ENCODE results near the gene ZNF774. TPM values are rescaled to one million over a fixed set of nuclear protein-coding genes. Genes with fewer than 3 reads are reported as not detected.

ZNF774 gene
- total RNA-seq, 1 experiment from 2014 or later: 1.5 TPM

DNA sequence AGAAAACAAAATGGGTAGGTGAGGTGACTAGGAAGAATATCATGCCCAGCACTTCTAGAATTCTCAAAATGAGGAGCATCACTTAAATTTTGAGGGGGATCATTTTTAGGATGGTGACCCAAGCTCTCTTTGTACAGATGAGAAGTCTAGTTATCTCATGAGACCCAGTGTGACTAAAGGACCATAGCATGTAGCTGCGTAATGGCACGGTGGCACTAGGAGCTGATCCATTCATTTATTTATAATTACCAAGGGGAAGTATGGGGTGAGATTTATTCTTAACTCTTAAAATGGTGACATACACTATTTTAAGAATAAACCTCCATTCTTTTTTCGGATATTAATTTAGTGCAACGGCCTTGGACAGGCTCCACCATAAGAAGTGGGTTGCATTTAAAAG is 44.2 kb downstream of the ZNF774 start:
- Histone ChIP-seq H3K4me1 (ENCODE audit: insufficient read depth, low read length, poor library complexity, severe bottlenecking) (peaks cover 16% of the 10 kb centered on the region), H3K4me3 (ENCODE audit: low read depth, low read length, poor library complexity, severe bottlenecking) (no peak overlapping the region), H3K36me3 (ENCODE audit: insufficient read depth, low read length, poor library complexity, severe bottlenecking) (peaks cover 13% of the 10 kb centered on the region), H3K27me3 (replicated peaks; ENCODE audit: insufficient read depth, low read depth, low read length, poor library complexity) (no peaks in the 10 kb centered on the region), H3K9me3 (ENCODE audit: low read depth, low read length, poor library complexity, severe bottlenecking) (no peaks in the 10 kb centered on the region), H3K27ac (ENCODE audit: low read depth, low read length, poor library complexity, severe bottlenecking) (no peak overlapping the region)
- CTCF ChIA-PET: no interaction called here
- intact Hi-C loops (cut with micrococcal nuclease; ENCODE audit: unreplicated experiment): no loop called here
- no TSS peak for BruUV-seq (replicated peaks)
- DNase-seq (ENCODE audit: low spot score): no peak
- TF ChIP-seq EZH2 (IDR thresholded peaks at IDR 0.05; ENCODE audit: borderline replicate concordance, low read depth, low read length, poor library complexity, severe bottlenecking): no peak
- TF ChIP-seq, protein P1, sequence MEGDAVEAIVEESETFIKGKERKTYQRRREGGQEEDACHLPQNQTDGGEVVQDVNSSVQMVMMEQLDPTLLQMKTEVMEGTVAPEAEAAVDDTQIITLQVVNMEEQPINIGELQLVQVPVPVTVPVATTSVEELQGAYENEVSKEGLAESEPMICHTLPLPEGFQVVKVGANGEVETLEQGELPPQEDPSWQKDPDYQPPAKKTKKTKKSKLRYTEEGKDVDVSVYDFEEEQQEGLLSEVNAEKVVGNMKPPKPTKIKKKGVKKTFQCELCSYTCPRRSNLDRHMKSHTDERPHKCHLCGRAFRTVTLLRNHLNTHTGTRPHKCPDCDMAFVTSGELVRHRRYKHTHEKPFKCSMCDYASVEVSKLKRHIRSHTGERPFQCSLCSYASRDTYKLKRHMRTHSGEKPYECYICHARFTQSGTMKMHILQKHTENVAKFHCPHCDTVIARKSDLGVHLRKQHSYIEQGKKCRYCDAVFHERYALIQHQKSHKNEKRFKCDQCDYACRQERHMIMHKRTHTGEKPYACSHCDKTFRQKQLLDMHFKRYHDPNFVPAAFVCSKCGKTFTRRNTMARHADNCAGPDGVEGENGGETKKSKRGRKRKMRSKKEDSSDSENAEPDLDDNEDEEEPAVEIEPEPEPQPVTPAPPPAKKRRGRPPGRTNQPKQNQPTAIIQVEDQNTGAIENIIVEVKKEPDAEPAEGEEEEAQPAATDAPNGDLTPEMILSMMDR (conservative IDR thresholded peaks at IDR 0.05; ENCODE audit: low read depth, low read length): no peak
- POLR2A ChIA-PET (ENCODE audit: low non-redundant PET): no interaction called here

DNA sequence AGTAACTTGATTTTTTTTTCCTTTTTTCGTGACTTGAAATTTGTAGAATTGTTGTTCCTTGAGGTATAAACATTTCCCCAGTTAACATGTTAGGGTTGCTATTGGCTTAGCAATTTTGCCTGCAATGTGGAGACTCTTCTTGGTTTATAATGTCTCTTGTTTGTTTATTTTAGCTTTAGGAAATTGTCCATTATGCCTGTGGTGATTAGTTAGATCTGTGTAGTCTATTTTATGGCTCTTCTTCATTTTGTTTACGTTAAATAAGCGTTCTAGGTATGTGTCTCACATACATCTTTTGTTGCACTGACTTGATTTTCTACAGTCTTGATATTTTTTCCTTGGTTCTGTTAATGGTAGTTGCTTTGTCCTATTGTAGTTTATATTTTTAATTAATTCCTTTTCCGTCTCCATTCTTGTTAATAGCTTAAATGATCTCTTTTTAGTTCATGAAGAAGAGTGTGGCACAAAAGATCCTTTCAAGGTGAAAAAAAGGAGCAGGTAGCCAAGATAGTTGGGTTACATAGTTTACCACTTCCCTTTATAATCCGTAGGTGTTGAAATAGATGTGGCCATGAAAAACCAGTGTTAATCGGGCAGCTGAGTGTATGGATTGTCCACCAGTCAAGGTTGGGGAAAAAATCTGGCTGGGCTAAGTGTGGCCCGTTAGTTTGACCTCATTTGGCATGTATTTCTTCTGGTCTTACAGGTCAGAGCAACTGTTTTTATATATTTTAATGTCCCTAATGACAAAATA is 48.1 kb downstream of the ZNF774 start:
- Histone ChIP-seq H3K27ac (ENCODE audit: low read depth, low read length, poor library complexity, severe bottlenecking) (peak overlapping the region; percentile 71), H3K27me3 (replicated peaks; ENCODE audit: insufficient read depth, low read depth, low read length, poor library complexity) (no peaks in the 10 kb centered on the region), H3K36me3 (ENCODE audit: insufficient read depth, low read length, poor library complexity, severe bottlenecking) (no peaks in the 10 kb centered on the region), H3K9me3 (ENCODE audit: low read depth, low read length, poor library complexity, severe bottlenecking) (no peaks in the 10 kb centered on the region), H3K4me1 (ENCODE audit: insufficient read depth, low read length, poor library complexity, severe bottlenecking) (peaks cover 44% of the 10 kb centered on the region), H3K4me3 (ENCODE audit: low read depth, low read length, poor library complexity, severe bottlenecking) (no peak overlapping the region)
- ChIA-PET CTCF (no interaction called here), POLR2A (ENCODE audit: low non-redundant PET) (interaction anchor here (0.6 kb wide), 1 partner anchor 564 kb away, joined by 3 read pairs; no protein-coding TSS in a partner anchor)
- no TSS peak for BruUV-seq (replicated peaks)
- no peak for DNase-seq (ENCODE audit: low spot score)
- TF ChIP-seq, protein P1 (conservative IDR thresholded peaks at IDR 0.05; ENCODE audit: low read depth, low read length): no peak
- no peak for TF ChIP-seq EZH2 (IDR thresholded peaks at IDR 0.05; ENCODE audit: borderline replicate concordance, low read depth, low read length, poor library complexity, severe bottlenecking)
- intact Hi-C loops (cut with micrococcal nuclease; ENCODE audit: unreplicated experiment): no loop called here

DNA sequence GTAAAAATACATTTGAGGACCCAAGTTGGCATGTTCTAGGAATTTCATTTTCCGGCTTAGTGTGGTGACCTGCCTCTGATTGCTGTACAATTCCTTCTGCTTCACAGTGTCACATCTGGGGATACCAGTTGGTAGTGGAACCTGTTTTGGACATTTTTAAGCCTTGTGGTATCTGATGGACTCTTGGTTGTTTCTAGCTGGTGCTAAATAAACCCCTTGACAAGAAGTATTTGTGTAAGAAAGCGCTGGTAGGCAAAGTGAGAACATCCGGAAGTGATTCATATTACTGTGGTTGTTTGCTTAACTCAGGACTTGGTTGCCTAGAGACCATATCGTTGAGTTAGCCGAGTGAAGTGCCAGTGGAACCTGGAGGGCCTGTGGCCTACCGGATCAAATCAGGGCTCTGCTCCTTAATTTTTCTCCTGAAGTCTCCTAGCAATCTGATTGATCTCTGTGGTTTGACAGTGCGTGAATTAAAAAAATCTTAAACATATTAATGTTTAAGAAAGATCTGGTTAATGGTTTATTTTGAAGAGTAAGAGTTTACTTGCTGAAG is 48.8 kb downstream of the ZNF774 start:
- H3K9me3 ChIP-seq (ENCODE audit: low read depth, low read length, poor library complexity, severe bottlenecking): no peaks in the 10 kb centered on the region
- BruUV-seq (replicated peaks): no TSS peak
- no peaks in the 10 kb centered on the region for H3K27me3 ChIP-seq (replicated peaks; ENCODE audit: insufficient read depth, low read depth, low read length, poor library complexity)
- H3K36me3 ChIP-seq (ENCODE audit: insufficient read depth, low read length, poor library complexity, severe bottlenecking): no peaks in the 10 kb centered on the region
- ChIA-PET POLR2A (ENCODE audit: low non-redundant PET) (interaction anchor here (0.6 to 0.8 kb wide), 2 partner anchors 13 to 563 kb away, joined by 3 to 13 read pairs; no protein-coding TSS in a partner anchor), CTCF (no interaction called here)
- peak overlapping the region; percentile 71 for H3K27ac ChIP-seq (ENCODE audit: low read depth, low read length, poor library complexity, severe bottlenecking)
- TF ChIP-seq EZH2 (IDR thresholded peaks at IDR 0.05; ENCODE audit: borderline replicate concordance, low read depth, low read length, poor library complexity, severe bottlenecking): no peak
- TF ChIP-seq, protein P1 (conservative IDR thresholded peaks at IDR 0.05; ENCODE audit: low read depth, low read length): no peak
- intact Hi-C loops (cut with micrococcal nuclease; ENCODE audit: unreplicated experiment): no loop called here
- peaks cover 51% of the 10 kb centered on the region for H3K4me1 ChIP-seq (ENCODE audit: insufficient read depth, low read length, poor library complexity, severe bottlenecking)
- peak; percentile 94 for DNase-seq (ENCODE audit: low spot score)
- H3K4me3 ChIP-seq (ENCODE audit: low read depth, low read length, poor library complexity, severe bottlenecking): no peak overlapping the region

Measured in A673 (cell line).